ENCODE measurements around the gene CAPN13.

DNA sequence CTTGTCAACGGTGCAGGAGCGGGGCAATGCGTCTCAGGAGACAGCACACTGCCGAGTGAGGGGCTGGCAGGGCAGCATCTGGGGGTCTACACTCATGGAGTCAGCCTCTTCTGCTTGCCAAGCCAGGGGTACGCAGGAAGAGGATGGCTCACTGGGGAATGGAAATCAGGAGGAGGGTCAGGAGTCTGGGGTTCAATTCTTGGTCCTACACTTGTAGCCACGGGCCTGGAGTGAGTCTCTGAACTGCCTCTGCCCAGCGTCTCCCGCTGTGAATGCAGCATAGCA, 70.0 kb downstream of the CAPN13 start:
- TF ChIP-seq POLR2AphosphoS5 (IDR thresholded peaks at IDR 0.05; ENCODE audit: low read depth, low read length) = no peak
- TF ChIP-seq POLR2A (IDR thresholded peaks at IDR 0.05; ENCODE audit: low read depth, low read length) = no peak
- no peak for TF ChIP-seq TAF1 (IDR thresholded peaks at IDR 0.05; ENCODE audit: low read depth, low read length)

All from GM12891 (cell line).